H1 (cell line): ENCODE results near the gene RBMX.

Source experiments
- CTCF ChIP-seq, 3 experiments: IDR thresholded peaks; 1 replicate in 2 of 3; 2 replicates in 1 of 3; pipeline versions ENCODE4 v1.5.1 to v1.6.1; 2011; ENCODE audit warnings: low read length in 3 of 3, mild to moderate bottlenecking in 3 of 3, inconsistent platforms in 2 of 3, low read depth in 1 of 3, moderate library complexity in 1 of 3; ENCODE audit not compliant: insufficient read depth in 1 of 3; ENCODE audit errors: control extremely low read depth in 1 of 3
- POLR2A ChIP-seq, 2 experiments: IDR thresholded peaks; 1 replicate in 1 of 2; 2 replicates in 1 of 2; pipeline ENCODE4 v1.6.1; 2011; ENCODE audit warnings: low read depth in 2 of 2, low read length in 2 of 2, mild to moderate bottlenecking in 2 of 2; ENCODE audit errors: control extremely low read depth in 1 of 2
- RAD21 ChIP-seq, 2 experiments: IDR thresholded peaks in 1 of 2; conservative IDR thresholded peaks in 1 of 2; 2 replicates each; pipeline ENCODE4 v1.6.1; 2011; ENCODE audit warnings: low read depth in 2 of 2, low read length in 2 of 2, improper control_type of control experiment in 1 of 2, inconsistent platforms in 1 of 2, mild to moderate bottlenecking in 1 of 2, moderate library complexity in 1 of 2
- RNF2 ChIP-seq: fragments of 200-900, 300-1000 bp; sonication (generic); IDR thresholded peaks from 2 replicates; pipeline ENCODE4 v1.7.1; 2016; ENCODE audit warnings: borderline replicate concordance, low read depth, mild to moderate bottlenecking, antibody characterized with exemption, low read length; ENCODE audit not compliant: poor library complexity, severe bottlenecking; ENCODE audit errors: missing control alignments

- TF ChIP-seq CTCF (IDR thresholded peaks at IDR 0.05; ENCODE audit: control extremely low read depth in 1 of 3, insufficient read depth in 1 of 3, low read depth in 1 of 3, low read length in 3 of 3) (no peak), POLR2A (IDR thresholded peaks at IDR 0.05; ENCODE audit: control extremely low read depth in 1 of 2, low read depth in 2 of 2, low read length in 2 of 2) (peak in 1 of 2 experiments; percentile 16; a peak in 1 of 3 replicates), RAD21 (IDR thresholded peaks at IDR 0.05 in 1 of 2, conservative IDR thresholded peaks at IDR 0.05 in 1 of 2; ENCODE audit: low read depth in 2 of 2, low read length in 2 of 2) (no peak), RNF2 (no peak)
These were observed 13.0 kb downstream of the RBMX start for GRCh38 chrX:136867518-136867917.
